Measurements from ENCODE around the gene C20orf173. TPM values are rescaled to one million over a fixed set of nuclear protein-coding genes. Genes with fewer than 3 reads are reported as not detected.

The C20orf173 gene
- total and polyA plus RNA-seq, 7 donors = not detected

DNA sequence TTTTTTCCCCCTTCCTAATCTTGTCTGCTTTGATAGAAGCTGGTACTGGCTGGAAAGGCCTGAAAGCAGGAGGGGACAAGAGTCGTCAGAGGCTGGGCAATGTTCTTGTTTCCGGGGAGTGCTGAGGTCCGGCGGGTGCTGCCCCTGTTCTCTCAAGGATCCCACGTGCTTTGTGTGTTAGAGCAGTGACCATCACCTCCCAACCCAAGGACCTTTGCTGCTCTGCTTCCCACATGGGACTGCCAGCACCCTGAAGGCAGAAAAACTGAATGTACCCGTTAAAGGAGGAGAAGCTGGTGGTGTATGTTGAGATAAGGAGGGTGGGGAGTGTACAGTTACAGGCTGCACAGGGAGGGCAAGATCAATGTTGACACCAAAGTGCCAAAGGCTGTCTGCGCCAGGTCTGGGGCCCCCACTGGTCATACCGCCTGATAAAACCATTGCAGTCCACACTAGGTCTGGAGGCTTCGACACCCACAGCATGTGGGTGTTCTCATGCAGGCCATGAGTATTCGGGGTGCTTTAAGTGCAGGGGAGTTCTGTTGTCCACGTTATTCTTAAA lies 15.0 kb downstream of the C20orf173 start:
- TF ChIP-seq, protein P1, sequence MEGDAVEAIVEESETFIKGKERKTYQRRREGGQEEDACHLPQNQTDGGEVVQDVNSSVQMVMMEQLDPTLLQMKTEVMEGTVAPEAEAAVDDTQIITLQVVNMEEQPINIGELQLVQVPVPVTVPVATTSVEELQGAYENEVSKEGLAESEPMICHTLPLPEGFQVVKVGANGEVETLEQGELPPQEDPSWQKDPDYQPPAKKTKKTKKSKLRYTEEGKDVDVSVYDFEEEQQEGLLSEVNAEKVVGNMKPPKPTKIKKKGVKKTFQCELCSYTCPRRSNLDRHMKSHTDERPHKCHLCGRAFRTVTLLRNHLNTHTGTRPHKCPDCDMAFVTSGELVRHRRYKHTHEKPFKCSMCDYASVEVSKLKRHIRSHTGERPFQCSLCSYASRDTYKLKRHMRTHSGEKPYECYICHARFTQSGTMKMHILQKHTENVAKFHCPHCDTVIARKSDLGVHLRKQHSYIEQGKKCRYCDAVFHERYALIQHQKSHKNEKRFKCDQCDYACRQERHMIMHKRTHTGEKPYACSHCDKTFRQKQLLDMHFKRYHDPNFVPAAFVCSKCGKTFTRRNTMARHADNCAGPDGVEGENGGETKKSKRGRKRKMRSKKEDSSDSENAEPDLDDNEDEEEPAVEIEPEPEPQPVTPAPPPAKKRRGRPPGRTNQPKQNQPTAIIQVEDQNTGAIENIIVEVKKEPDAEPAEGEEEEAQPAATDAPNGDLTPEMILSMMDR (IDR thresholded peaks at IDR 0.05) = no peak
- 81 to 91% (median 83%) methylated on average over 11 of the region's 11 CpGs for WGBS, 3 donors
- intact Hi-C loops (cut with DNase I) = no loop called here
- no peaks in the 10 kb centered on the region for H3K9me3 ChIP-seq
- H3K27me3 ChIP-seq (ENCODE audit: insufficient read depth in 3 of 3, low read length in 2 of 3) = no peaks in the 10 kb centered on the region
- H3K4me1 ChIP-seq = no peaks in the 10 kb centered on the region
- ATAC-seq (no peak), DNase-seq (no peak)
- no peak overlapping the region for H3K27ac ChIP-seq
- H3K36me3 ChIP-seq (ENCODE audit: insufficient read depth in 1 of 2, low read depth in 1 of 2) = peaks cover 5 to 57% of the 10 kb centered on the region in 2 donors
- H3K4me3 ChIP-seq = no peak overlapping the region

DNA sequence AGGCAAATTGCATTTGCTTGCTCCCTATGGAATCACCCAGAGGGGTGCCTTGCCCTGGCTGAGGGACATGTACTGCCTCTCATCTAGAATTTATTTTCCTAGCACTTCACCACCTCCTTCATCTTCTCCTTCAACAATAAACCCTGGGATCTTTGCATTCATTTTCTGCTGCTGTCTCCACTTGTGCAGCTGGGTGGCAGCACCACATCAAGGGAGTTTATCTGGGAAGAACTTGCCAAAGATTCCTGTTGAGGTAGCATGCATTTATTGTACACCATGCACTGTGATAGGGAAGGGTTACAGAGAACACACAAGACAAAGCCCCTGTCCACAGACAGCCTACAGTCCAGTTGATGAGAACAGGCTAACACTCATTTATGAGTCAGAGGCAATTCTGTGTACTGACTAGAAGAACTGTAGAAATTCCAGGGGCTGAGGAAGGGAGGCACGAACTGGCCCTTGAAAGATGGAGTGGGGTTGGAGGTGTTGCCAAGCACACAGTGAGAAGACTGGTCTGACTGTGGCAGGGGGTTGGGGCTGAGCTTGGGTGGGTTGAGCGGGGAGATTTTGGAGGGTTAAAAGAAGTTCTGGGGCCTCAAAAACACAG lies 17.5 kb downstream of the C20orf173 start:
- peak in 1 of 2 donors; percentile 14 for DNase-seq
- intact Hi-C loops (cut with DNase I) = no loop called here
- Histone ChIP-seq H3K9me3 (no peaks in the 10 kb centered on the region), H3K4me1 (no peaks in the 10 kb centered on the region), H3K36me3 (ENCODE audit: insufficient read depth in 1 of 2, low read depth in 1 of 2) (peaks cover 8 to 82% of the 10 kb centered on the region in 2 donors), H3K4me3 (no peak overlapping the region), H3K27ac (no peak overlapping the region), H3K27me3 (ENCODE audit: insufficient read depth in 3 of 3, low read length in 2 of 3) (no peaks in the 10 kb centered on the region)
- 90 to 97% (median 94%) methylated on average over 2 of the region's 2 CpGs for WGBS, 3 donors
- peak in 2 of 4 donors; percentile 43 to 47 for ATAC-seq
- TF ChIP-seq, protein P1 (IDR thresholded peaks at IDR 0.05) = peak; percentile 41

DNA sequence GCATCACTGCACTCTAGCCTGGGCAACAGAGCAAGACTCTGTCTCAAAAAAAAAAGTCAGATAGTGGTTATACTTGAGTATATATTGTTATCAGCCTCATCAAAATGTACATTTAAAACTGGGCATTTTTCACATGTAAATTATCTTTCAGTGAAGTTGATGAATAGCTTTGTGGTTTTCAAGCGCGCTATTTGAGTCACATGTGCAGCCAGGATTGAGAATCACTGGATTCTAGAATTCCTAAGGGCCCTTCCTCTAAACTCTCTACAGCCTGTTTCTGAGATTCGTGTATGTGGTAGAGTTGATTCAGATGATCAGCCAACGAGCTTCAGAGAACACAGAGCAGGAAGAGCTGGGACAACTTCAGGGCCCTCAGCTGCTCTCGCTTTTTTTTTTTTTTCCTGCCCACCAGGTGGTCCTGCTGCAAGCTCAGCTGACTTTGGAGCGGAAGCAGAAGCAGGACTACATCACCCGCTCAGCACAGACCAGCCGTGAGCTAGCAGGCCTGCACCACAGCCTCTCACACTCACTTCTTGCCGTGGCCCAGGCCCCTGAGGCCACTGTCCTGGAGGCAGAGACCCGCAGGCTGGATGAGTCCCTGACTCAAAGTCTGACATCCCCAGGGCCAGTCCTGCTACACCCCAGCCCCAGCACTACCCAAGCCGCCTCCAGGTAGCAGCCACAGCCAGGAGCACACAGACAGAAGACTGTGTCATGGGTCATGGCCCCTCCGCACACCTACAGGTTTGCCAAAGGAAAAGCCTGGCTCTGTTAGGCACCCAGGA lies 18.3 kb downstream of the C20orf173 start:
- H3K9me3 ChIP-seq = no peaks in the 10 kb centered on the region
- no peak overlapping the region for H3K4me3 ChIP-seq
- H3K27ac ChIP-seq = no peak overlapping the region
- H3K36me3 ChIP-seq (ENCODE audit: insufficient read depth in 1 of 2, low read depth in 1 of 2) = peaks cover 8 to 89% of the 10 kb centered on the region in 2 donors
- no peaks in the 10 kb centered on the region for H3K27me3 ChIP-seq (ENCODE audit: insufficient read depth in 3 of 3, low read length in 2 of 3)
- intact Hi-C loops (cut with DNase I) = no loop called here
- no peaks in the 10 kb centered on the region for H3K4me1 ChIP-seq
- TF ChIP-seq, protein P1 (IDR thresholded peaks at IDR 0.05) = no peak
- DNase-seq = peak in 1 of 2 donors; percentile 36
- ATAC-seq = no peak
- WGBS, 3 donors = 80 to 90% (median 87%) methylated on average over 11 to 12 of the region's 12 CpGs

DNA sequence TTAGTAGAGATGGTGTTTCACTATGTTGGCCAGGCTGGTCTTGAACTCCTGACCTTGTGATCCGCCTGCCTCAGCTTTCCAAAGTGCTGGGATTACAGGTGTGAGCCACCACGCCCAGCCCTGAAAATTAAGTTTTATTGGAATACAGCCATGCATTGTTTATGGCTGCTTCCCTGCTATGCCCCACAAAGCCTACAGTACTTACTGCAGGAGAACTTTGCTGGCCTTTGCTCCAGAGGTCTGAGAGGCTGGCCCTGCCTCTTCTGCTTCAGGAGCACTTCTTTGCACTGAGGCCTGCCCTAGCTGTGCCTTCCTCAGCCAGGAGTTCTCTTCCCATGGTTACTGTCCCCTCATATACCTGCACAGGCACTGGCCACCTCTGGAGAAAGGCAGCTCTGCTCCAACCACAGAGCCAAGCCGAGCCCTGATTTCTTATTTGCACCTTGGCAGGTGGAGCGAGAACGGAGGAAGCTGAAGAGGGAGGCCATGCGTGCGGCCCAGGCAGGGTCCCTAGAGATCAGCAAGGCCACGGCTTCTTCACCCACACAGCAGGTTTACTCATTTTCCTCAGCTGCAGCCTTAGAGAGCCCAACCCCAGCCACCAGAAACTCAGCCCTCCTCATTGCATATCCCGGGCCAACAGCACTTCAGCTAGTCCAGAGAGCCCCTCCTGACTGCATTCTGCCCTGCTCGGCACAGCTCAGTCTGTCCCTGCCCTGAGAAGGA lies 20.8 kb downstream of the C20orf173 start:
- intact Hi-C loops (cut with DNase I) = no loop called here
- WGBS, 3 donors = 89 to 96% (median 93%) methylated on average over 10 of the region's 10 CpGs
- H3K36me3 ChIP-seq (ENCODE audit: insufficient read depth in 1 of 2, low read depth in 1 of 2) = peaks cover 8 to 94% of the 10 kb centered on the region in 2 donors

More for the DNA sequence above, 20.8 kb downstream of the C20orf173 start:
- DNase-seq (peak in 1 of 2 donors; percentile 31), ATAC-seq (no peak)
- Histone ChIP-seq H3K4me1 (no peaks in the 10 kb centered on the region), H3K4me3 (no peak overlapping the region), H3K9me3 (no peaks in the 10 kb centered on the region), H3K27ac (no peak overlapping the region), H3K27me3 (ENCODE audit: insufficient read depth in 3 of 3, low read length in 2 of 3) (no peaks in the 10 kb centered on the region)
- TF ChIP-seq, protein P1 (IDR thresholded peaks at IDR 0.05) = no peak

Measured in psoas muscle (tissue), 8 donors.